Measurements from ENCODE around the gene TADA3.
"Not testable (repeated sequence)": the region's sequence is repeated elsewhere in the genome, so short reads cannot be mapped to it uniquely, and the experiment has no call there.

Gene TADA3

DNA sequence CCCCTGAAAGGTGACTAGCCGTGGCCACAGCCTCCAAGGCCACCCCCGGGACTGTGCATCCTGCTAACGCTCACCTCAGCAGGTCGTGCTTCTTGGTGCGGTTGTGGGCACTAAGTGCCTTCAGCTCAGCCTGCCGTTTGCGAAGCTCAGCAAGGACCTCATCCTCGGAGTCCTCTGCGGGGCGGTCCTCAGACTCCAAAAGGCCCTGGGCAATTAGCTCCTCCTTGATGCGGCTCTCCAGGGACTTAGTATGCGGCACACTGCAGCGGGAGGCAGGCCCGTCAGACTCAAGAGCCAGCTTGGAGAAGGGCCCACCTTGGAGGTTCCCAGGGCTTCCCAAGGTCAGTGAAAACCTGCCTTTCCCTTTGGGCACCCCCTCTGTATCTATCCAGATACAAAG is 8.3 kb downstream of the TADA3 start:
- no peak for DNase-seq

DNA sequence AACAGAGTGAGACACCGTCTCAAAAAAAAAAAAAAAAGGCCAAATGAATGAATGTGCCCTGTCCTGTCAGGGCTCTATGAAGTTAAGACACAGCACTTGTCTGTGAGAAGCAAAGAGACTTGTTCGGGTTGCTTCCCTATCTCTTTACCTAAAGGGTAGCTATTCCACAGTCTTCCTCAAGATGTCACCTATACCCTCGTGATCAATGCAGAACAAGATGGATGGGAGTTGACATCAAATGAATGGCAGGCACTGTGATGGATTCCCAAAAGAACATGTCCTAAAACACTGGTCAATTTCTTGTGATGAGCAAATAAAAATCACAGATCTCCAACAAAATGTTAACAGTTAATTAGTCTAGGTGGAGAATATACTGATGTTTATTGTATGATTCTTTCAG is 9.5 kb downstream of the TADA3 start:
- DNase-seq = no peak

DNA sequence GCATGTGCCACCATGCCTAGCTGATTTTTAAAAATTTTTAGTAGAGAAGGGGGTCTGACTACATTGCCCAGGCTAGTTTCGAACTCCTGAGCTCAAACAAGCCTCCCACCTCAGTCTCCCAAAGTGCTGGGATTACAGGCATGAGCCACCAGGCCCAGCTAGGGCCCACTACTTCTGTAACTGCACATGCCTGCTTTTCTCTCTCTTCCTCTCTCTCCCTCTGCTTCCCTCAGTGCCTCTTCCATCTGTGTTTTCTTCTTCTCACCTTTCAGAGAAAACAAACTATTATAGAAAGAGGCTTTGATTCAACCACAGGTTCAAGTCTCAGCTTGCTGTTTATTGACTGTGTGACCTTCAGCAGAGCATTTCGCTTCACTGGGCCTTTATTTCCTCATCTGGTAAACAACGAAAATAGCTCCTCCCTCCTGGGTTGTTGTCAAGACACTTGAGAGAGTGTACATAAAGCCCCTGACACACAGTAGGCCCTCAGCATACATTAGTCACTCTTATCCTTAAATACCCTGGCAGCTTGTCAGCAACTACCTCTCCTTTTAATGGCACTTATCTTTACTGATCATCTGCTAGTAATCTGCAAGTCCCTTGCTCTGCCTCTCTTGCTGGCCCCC is 10.2 kb downstream of the TADA3 start:
- no peak for DNase-seq

DNA sequence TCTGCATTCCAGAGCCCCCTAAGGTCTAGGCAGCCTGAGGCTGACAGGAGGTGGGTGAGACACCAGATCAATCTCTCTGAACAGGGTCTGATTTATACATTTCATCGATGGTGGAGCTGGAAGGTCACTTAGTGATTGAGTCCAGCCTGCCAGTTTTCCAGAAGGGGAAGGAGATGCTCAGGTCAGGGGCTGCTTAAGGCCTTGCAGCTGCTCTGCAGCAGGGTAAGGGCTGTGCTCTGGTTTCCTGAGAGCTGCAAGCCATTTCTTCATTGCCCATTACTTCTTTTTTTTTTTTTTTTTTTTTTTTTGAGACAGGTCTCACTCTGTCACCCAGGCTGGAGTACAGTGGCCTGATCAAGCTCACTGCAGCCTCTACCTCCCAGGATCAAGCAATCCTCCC is 10.7 kb downstream of the TADA3 start:
- DNase-seq = no peak

DNA sequence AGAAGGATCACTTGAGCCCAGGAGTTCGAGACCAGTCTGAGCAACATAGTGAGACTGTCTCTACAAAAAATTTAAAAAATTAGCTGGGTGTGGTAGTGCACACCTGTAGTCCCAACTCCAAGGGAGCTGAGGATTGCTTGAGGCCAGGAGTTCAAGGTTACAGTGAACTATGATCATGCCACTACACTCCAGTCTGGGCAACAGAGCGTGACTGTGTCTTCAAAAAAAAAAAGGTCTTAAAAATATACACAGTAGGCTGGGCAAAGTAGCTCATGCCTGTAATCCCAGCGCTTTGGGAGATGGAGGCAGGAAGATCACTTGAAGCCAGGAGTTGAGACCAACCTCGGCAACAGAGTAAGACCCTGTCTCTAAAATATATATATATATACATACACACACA is 11.4 kb downstream of the TADA3 start:
- DNase-seq = no peak

DNA sequence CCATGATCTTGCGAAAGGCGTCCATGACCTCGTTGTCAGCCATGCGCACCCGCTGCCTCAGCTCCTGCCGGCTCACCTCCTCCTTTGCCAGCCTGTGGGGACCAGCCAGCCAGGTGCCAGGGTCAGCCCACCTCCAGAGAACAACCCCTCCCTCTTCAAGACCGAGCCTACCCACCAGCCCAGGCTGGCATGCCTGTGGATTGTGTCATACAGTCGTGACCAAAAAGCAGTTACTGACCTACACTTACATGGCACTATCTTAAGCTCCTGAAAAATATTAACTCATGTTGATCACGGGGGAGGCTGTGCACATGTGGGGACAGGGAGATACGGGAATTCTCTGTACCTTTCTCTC is 11.8 kb downstream of the TADA3 start:
- DNase-seq = no peak

DNA sequence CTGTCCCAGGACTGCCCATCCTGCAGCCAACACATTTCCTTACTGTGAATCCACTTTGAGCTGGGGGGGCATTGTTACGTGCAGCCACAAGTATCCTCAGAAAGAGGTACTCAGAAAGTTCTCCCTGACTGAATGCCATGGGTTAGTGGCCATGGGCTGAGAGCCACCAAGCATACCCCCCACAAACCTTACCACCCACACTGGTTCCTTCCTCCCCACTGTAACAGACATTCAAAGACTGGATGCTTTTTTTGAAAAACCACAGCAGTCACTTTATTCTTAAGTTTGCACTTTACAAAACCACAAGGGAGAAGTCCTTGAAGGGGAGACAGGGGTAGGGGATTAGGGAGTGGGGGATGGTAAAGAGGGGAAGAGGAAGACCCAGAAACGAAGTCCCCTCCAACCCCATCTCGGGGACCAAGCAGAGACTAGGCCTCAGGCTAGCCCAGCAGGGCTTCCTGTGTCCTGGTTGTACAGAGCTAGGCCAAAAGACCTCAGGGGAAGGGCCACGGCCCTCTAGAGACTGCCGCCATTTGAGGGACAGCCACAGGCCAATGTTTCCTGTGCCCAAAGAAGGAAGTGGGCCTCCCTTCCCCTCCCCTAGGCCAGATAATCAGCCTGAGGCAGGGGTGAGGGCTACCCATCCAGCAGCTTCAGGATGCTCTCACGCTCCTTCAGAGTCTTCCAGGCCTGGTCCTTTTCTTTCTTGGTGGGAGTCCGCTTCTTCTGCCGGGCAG is 12.4 kb downstream of the TADA3 start:
- DNase-seq = no peak

DNA sequence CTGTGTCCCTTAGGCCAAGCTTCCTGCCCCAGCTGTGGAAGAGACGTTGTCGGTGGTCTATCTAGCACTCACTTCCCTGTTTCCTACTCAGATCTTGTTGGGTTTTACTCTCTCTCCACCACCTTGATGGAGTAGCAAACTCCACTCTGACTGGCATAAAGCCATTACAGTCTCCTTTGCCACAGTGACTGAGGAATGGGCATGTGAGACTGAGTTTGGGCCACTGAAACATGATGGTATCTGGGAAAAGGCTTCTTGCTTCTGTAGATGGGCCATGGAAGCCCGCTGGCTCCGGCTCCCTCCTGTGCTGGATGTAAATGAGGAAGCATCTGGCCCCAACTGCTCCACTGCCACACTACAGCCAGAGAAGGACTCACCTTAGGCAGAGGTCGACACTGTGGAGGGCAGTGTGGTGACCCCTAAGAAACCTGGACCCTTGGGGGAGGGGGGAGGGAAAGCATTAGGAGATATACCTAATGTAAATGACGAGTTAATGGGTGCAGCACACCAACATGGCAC is 13.1 kb downstream of the TADA3 start:
- no peak for DNase-seq

DNA sequence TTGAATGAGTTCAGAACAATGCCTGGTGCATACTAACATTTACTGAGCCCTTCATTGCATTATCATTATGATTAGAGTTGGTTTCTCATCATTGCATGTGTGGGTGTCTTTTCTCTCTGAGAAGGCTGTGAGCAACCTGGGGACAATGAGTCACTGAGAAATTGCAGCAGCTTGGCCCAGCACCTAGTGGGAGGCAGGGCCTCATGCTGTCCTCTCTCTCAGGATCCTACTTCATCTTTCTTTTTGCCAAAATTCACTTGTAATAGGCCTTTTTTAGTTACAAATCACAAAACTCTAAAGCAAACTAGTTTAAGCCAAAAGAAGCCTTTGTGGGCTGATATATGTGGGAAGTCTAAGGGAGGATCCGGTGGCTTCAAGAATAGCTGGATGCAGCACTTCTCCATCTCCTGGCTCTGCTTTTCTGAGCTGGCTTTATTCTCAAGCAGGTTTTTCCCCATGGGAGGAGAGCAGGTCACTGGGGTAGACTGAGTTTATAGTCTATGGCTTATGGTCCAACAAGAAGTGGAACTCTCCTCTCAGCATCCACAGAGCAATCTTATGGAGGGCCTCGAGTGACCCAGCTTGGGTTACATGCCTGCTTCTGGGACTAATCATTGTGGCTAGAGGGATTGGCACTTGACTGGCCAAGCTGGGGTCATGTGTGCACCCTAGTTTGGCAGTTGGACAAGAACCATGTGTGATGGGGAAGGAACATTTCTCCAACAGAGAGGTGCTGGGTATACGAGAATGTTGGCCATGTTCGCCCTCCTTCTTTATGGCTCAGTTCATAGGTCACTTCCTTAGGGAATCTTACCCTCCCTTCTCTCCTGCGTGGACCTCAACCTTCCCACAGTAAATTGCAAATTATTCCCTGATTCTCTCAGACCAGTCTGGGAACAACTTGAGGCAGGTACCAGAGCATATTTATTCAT is 13.9 kb downstream of the TADA3 start:
- no peak for DNase-seq

DNA sequence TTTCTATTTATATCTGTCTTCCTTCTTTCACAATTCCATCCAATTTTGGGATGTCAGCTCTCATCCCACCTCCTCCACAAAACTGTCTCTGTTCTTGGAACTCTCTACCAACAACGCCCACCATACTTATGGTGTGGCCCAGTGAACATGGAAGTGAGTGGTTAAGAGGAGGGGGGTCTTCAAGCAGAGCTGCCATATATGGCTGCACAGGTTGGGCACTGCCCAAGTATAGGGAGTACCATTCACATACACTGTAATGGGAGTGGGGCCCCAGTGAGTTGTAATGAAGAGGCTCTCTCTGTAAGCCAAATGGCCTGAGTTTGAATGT is 14.6 kb downstream of the TADA3 start:
- DNase-seq = no peak

DNA sequence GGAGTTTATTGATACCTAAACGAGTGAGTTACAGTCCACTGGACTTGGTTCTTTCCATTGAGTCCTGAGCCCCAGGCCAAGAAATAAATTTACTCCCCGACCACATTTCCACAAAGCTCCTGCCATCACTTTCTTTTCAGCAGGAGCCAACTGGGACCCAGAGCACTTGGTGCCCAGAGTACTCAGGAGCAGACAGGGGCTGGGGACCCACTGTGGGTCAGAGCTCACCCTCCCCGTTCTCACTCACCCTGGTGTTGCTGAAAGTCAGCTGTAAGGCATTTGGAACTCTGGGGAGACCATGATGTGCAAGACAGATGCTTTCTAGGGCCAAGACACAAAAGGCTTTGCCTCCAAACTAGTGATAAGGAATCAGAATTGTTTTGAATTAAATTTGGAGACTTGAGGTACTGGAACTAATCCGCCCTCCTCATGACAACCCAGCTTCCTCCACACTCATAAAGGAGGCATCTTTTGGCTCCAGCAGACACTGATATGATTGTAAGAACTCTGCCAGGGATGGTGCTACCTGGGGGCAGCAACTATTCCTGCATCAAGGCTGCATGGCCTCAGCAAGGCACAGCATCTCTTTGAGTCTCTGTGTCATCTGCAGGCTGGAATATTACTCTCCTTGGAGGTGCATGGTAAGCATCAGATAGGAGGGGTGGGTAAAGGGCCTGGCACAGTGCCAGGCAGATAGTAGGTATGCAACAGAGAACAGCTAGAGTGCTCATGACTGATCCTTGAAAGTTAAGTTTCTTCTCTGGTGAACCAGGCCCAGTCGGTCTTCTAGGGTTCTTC is 15.2 kb downstream of the TADA3 start:
- no peak for DNase-seq

DNA sequence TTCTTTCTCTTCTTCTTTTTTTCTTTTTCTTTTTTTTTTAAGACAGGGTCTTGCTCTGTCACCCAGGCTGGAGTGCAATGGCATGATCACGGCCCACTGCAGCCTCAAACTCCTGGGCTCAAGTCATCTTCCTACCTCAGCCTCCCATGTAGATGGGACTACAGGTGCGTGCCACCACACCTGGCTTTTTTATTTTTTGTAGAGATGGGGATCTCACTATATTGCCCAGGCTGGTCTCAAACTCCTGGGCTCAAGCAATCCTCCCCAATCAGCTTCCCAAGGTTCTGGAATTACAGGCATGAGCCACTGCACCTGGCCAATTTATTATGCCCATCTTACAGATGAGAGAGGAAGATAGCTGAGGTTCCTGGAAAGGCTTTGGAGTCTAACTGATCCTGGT is 21.3 kb downstream of the TADA3 start:
- not testable (repeated sequence) for DNase-seq

DNA sequence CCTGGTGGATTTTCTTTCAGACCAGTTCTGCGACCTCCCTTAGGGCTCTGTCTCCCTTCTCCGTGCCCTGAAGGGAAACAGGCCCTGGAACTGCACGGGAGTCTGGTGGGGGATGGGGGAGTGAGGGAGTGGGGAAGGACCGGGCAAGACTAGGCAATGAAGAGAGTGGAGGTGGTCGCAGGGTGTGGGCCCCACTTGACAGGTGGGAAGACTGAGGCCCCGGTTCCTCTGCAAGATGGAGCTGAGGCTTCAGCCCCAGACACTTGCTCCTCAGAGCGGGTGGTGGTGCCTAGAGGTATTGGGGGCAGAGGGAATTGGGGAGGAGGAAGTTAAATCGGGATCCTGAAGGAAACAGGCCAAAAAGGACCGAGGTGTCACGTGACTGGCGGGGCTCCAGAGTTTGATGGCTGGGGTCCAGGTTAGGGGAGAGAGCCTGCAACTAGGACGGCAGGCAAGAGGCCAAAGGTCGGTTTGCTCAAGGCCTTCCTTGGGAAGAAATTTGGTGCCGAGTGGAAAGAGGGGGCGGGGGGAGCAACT is 21.9 kb downstream of the TADA3 start:
- DNase-seq = no peak

DNA sequence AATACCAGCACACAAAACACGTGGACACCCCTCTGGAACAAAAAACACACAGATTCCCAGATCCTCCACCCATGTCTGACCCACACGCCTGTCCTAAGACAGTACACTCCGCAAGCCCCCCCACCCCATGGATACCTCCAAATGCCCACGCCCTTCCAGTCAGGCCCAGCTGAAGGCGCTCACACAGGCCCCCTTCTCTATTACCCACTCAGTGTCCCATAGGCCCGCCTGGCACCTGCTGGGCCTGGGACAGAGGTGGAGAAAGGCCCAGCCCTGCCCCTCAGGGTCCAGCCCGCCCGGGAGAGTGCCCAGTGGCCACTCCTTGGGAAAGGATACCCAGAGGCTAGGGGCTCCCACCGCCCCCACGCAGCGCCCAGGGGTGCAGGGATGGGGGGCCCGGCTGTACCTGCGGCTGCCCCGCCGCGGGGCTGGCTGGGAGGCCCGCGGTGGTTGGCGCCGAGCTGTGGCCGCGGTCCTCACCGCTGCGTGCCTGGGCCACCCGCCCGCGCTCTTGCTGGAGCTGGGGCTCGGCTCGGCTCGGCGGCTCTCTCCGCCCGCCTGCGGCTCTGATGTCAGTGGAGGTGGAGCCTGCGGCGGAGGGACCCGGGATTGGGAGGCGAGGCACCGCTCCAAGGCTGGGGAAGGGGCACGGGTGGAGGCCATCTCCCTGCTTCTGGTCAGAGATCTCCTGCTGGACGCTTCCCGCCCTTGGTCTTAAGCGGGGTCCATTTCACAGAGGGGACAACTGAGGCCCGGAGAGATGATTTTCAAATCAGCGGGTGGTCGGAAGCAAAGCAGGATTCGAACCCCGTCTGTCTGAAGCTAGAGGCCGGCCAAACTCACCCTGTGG is 22.6 kb downstream of the TADA3 start, which contains the start of gene CAMK1:
TSS of gene CAMK1 (minus strand) at position 522 of the 850 bp plus-strand sequence. CDS start 2,198 bp downstream, outside the sequence.
- DNase-seq = peak; percentile 34

DNA sequence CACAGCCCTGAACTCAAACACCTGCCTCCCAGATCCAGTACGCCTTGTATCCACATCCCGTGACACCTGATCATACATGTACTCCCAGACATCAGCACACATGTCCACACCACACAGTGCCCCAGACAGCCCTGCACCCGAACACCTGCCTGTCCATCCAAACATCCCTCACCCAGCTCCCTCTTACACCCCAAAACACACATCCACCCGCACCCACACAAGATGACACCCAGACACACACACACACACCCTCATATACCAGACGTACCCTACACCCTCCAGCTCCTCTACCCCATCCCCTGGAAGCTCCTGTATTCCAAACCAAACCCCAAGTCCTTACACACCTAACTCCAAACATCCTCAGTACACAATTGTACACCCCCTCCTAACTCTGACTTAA is 23.3 kb downstream of the TADA3 start:
- no peak for DNase-seq

DNA sequence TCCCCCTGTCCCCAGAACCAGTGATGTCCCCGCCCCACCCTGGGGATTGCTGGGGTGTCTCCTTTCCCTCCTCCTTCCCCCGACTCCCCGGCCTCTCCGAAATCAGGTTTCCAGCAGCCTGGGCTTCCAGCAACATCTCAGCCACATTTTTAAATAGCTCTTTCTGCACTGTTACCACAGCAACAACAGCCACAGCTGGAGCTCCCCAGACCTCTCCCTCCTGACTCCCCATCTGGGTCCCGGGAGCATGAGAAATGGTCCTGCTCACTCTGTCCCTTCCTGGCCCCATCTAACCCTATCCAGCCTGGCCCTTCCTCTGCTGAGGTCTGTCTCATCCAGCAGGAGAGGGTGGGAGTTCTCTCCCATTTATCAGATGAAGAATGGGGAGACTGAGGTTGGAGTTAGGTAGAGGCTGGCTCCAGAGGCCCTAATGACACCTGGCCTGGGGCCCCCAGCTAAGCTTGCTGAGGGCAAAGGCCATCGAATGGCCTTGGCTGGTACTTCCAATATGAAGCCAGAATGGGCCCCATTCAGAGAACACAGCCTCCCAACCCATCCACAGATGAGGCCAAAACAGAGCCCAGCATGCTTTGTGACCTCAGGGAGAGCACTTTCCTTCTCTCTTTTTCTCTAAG is 24.0 kb downstream of the TADA3 start:
- DNase-seq = no peak

DNA sequence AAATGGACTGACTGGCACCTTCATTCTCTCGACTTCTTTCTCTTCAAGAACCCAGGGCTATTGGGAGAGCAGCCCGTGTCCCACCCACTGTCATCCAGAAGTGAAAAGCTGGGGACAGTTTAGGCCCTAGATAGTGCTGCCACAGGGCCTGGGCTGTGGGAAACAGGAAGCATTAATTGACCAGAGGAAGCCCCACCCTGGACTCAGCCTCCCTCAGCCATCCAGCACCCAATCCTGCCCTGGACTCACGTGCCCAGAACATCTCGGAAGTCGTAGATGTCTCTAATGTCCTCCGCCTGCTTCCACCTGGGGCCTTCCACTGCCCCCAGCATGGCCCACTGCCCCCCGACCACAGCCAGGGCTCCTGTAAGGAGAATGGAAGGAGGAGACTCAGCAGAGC is 24.9 kb downstream of the TADA3 start:
- no peak for DNase-seq

DNA sequence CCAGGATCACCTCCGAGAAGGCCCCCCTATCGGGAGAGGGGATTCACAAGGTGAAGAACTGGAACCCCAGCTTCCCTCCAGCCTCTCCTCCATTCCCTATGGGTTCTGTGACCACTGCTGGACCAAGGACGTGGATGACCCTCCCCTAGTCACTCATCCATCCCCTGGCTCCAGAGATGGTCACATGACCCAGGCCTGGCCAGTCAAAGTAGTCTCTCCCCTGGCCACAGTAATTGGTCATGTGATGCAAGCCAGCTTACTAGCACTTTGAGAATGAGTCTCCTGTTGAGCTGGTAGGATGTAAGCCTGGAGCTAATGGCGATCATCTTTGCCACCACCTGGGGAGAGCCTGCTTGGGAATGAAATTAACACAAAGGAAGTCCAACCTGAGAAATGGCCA is 26.4 kb downstream of the TADA3 start:
- no peak for DNase-seq

DNA sequence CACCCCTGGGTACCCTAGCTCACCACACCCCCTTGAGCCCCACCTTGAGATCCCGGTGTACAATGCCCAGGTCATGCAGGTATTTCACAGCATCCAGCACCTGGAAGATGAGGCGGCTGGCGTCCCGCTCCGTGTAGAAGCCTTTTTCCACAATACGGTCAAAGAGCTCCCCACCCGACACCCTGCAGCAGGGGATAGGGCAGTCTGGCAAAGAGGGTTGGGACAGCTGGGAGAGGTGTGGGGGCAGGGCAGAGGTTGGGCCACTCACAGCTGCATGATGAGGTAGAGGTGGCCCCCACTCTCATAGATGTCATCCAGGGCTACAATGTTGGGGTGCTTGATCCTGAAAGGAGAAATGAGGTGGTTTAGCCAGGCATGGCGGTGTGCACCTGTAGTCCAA is 29.4 kb downstream of the TADA3 start:
- no peak for DNase-seq

DNA sequence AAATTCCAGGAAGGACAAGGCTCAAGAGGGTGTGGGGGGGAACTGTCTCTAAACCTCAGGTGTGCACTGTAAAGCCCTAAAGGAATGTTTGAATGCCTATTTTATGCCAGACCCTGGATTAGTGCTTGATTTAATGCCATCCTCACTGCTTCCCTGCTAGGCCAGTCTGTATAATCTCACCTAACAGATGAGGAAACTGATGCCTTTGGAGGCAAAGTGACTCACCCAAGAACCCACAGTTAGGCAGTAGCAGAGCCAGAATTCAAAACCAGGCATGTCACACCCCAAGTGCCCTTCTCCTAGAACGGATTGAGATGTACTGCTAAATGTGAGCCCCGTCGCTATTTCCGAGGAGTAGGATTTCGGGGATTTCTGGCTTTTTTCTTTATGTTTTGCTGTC is 30.4 kb downstream of the TADA3 start:
- DNase-seq = no peak
